Suprapubic skin (tissue), 4 donors: ENCODE results near the gene BICC1. TPM values are rescaled to one million over a fixed set of nuclear protein-coding genes. Genes with fewer than 3 reads are reported as not detected.

Source experiments
- DNase-seq, 2 donors: peaks; one replicate each; pipeline ENCODE4 v3.0.0-alpha.2; 2019; ENCODE audit warnings: low spot score in 2 of 2
- H3K27ac ChIP-seq: fragments of 200-600 bp; sonication (generic); one replicate; pipeline ENCODE4 v1.5.1; 2019
- H3K27me3 ChIP-seq: fragments of 200-600 bp; sonication (generic); one replicate; pipeline ENCODE4 v1.5.1; 2019
- H3K36me3 ChIP-seq: fragments of 200-600 bp; sonication (generic); one replicate; pipeline ENCODE4 v1.5.1; 2019
- H3K4me1 ChIP-seq: fragments of 200-600 bp; sonication (generic); one replicate; pipeline ENCODE4 v1.5.1; 2019
- H3K4me3 ChIP-seq: fragments of 200-600 bp; sonication (generic); one replicate; pipeline ENCODE4 v1.5.1; 2019; ENCODE audit warnings: mild to moderate bottlenecking
- H3K9me3 ChIP-seq: fragments of 200-600 bp; sonication (generic); one replicate; pipeline ENCODE4 v1.5.1; 2019
- EP300 ChIP-seq: sonication (generic); formaldehyde crosslinking; IDR thresholded peaks from one replicate; pipeline ENCODE4 v1.6.1; 2017; ENCODE audit warnings: antibody characterized with exemption
- POLR2A ChIP-seq, 2 donors: fragments of 450-650 bp; IDR thresholded peaks; one replicate each; pipeline ENCODE4 v1.6.1; 2017; ENCODE audit warnings: antibody characterized with exemption in 2 of 2, mild to moderate bottlenecking in 2 of 2, moderate library complexity in 2 of 2
- POLR2AphosphoS5 ChIP-seq, 3 donors: sonication (generic); formaldehyde crosslinking; IDR thresholded peaks; one replicate each; pipeline ENCODE4 v1.6.1; 2017; ENCODE audit warnings: antibody characterized with exemption in 3 of 3
- WGBS: methylation state at CpG from one replicate; pipeline ENCODE4 v1.1.5; 2018; 5-methylcytosine and 5-hydroxymethylcytosine counted together
- total RNA-seq, 4 donors: library from RNA; depleted of rRNA; stranded (reverse); fragments of >200 nt; gene quantifications; one replicate each; pipeline ENCODE4 v1.1.0, GENCODE V29; 2016
- TF ChIP-seq, protein P1 (sequence below), 2 donors: fragments of 200-600 bp in 1 of 2; fragments of 450-650 bp in 1 of 2; sonication (generic) in 1 of 2; IDR thresholded peaks; one replicate each; pipeline ENCODE4 v1.5.1; 2016 to 2019; ENCODE audit warnings: antibody characterized with exemption in 2 of 2, mild to moderate bottlenecking in 1 of 2, moderate library complexity in 1 of 2

BICC1 gene
- total RNA-seq, 4 donors from 2014 or later, result 2.4 to 6.9 (median 3.5) TPM

DNA sequence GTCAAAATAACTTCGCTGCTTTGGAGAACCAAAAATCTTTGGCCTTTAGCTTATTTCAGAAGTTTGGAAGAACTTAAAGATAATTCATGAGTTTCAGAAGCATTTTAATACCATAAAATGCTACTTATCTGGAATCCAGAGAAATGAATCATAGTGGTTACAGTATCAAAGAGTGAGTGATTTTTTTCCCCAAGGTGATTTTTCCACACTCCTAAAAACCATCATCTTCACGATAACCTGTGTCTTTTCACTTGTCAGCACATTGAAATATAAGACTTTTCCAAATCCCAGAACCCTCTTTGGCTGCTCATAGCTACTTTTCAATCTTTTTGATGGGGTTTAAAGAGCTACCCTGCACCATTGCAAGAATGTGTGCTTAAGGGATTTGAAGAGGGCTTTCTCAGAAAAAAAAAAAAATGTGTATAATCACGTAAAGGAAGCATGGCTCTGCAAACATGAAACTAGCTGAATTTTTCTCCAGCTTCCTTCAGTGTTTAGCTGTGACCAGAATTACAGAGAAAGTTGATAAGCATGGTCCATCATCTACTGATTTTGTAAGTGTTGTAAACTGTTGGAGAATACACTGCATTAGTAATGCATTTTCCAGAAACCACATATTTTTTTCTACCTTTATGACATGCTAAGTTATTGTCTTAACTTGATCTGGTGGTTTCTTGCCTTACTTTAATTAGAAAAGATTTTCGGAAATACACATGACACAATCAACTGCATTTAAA is 134.9 kb downstream of the BICC1 start:
- 78% methylated on average over 4 of the region's 4 CpGs for WGBS
- Histone ChIP-seq H3K4me3 (no peak overlapping the region), H3K27me3 (no peaks in the 10 kb centered on the region), H3K36me3 (no peaks in the 10 kb centered on the region), H3K4me1 (peaks cover 32% of the 10 kb centered on the region), H3K27ac (no peak overlapping the region), H3K9me3 (no peaks in the 10 kb centered on the region)
- no peak for TF ChIP-seq POLR2AphosphoS5 (IDR thresholded peaks at IDR 0.05)
- DNase-seq, result no peak

DNA sequence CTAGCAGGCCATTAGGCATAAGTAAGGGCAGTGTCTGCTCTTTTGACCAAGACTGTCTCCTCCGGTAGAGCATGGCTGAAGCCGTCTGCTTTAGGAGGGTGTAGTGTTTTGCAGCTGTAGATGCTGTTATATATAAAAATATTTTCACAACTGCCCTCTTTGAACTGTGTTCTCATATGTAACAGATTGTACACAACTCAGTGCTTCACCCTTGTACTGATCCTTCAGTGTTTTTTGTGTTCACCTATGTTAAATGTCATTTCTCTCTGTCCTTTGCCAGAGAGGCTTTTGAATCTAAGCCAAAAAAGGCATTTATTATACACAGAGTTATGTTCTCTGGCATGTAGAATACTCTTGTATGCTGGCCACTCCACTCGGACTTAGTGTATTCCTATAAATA is 135.5 kb downstream of the BICC1 start:
- H3K4me1 ChIP-seq, result peaks cover 29% of the 10 kb centered on the region
- no peaks in the 10 kb centered on the region for H3K36me3 ChIP-seq
- no peak overlapping the region for H3K4me3 ChIP-seq
- DNase-seq, result no peak
- WGBS, result 67% methylated on average over 3 of the region's 3 CpGs
- no peak overlapping the region for H3K27ac ChIP-seq
- TF ChIP-seq, protein P1, sequence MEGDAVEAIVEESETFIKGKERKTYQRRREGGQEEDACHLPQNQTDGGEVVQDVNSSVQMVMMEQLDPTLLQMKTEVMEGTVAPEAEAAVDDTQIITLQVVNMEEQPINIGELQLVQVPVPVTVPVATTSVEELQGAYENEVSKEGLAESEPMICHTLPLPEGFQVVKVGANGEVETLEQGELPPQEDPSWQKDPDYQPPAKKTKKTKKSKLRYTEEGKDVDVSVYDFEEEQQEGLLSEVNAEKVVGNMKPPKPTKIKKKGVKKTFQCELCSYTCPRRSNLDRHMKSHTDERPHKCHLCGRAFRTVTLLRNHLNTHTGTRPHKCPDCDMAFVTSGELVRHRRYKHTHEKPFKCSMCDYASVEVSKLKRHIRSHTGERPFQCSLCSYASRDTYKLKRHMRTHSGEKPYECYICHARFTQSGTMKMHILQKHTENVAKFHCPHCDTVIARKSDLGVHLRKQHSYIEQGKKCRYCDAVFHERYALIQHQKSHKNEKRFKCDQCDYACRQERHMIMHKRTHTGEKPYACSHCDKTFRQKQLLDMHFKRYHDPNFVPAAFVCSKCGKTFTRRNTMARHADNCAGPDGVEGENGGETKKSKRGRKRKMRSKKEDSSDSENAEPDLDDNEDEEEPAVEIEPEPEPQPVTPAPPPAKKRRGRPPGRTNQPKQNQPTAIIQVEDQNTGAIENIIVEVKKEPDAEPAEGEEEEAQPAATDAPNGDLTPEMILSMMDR (IDR thresholded peaks at IDR 0.05), result no peak
- TF ChIP-seq EP300 (no peak), POLR2AphosphoS5 (IDR thresholded peaks at IDR 0.05) (no peak), POLR2A (IDR thresholded peaks at IDR 0.05) (no peak)
- H3K27me3 ChIP-seq, result no peaks in the 10 kb centered on the region
- H3K9me3 ChIP-seq, result no peaks in the 10 kb centered on the region

DNA sequence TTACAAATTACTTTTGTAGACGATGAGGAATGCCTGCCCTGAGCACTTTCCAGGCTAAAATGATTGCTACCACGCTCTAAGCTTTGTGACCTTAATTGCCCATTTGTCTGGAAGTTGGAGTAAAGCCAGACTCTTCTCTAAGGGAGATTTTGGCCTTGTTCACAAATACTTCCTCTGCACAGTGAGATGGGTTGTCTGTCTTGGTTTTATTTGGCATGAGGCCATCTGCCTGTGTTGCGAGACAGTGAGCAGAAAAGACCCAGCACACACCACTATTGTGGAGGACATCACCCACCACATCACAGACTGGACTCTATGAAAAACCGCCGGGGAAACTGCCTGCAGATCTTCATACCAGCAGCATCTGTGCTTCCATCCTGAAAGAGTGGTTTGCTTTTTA is 138.4 kb downstream of the BICC1 start:
- 33% methylated on average over 5 of the region's 5 CpGs for WGBS
- no peaks in the 10 kb centered on the region for H3K27me3 ChIP-seq
- no peak for TF ChIP-seq POLR2A (IDR thresholded peaks at IDR 0.05)
- no peak for TF ChIP-seq POLR2AphosphoS5 (IDR thresholded peaks at IDR 0.05)
- TF ChIP-seq EP300, result no peak
- TF ChIP-seq, protein P1 (IDR thresholded peaks at IDR 0.05), result no peak
- H3K4me3 ChIP-seq, result no peak overlapping the region
- DNase-seq, result no peak
- H3K4me1 ChIP-seq, result peaks cover 12% of the 10 kb centered on the region
- H3K36me3 ChIP-seq, result no peaks in the 10 kb centered on the region
- H3K9me3 ChIP-seq, result no peaks in the 10 kb centered on the region
- no peak overlapping the region for H3K27ac ChIP-seq

DNA sequence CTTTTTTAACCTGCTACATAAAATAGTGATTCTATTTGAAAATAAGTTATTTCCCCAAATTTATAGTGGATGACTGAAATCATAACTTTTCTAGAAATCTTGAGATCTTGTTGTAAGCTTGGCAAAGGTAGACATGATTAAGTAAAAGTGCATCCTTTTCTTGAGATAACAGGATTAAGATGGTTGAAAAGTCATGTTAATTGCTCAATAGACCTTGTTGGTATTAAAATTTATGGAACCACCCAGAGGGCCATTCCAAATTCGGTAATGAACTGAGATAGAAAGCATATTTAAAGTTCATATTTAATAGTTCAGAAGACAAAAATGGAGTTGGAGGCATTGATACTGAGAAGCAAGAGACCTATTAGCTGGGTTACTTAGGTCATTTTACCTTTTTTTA is 139.1 kb downstream of the BICC1 start:
- Histone ChIP-seq H3K4me1 (peaks cover 6% of the 10 kb centered on the region), H3K27ac (no peak overlapping the region), H3K4me3 (no peak overlapping the region), H3K9me3 (no peaks in the 10 kb centered on the region), H3K27me3 (no peaks in the 10 kb centered on the region), H3K36me3 (no peaks in the 10 kb centered on the region)
- TF ChIP-seq, protein P1 (IDR thresholded peaks at IDR 0.05), result no peak
- no peak for TF ChIP-seq EP300
- TF ChIP-seq POLR2AphosphoS5 (IDR thresholded peaks at IDR 0.05), result no peak
- no peak for TF ChIP-seq POLR2A (IDR thresholded peaks at IDR 0.05)
- DNase-seq, result no peak
- WGBS, result 30% methylated on average over 1 of the region's 1 CpG

DNA sequence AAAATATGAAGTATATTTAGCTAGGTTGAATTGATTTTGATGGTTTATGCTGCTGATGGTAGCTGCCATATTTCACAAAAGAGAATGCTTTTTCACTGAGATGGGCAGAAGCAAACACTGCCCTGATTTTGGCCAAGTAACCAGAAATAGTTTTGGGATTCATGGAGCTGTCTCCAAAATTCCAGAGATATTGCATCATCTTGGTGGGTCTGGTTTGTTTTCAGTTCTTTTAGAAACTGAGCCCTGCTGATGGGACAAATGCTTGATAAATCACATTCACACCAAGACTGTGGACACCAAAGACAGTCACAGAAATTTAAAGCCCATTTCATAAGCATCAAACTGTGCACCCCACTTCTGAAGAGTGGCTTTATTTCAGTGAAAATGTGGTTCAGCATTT is 140.5 kb downstream of the BICC1 start:
- no peak for DNase-seq
- Histone ChIP-seq H3K9me3 (no peaks in the 10 kb centered on the region), H3K4me3 (no peak overlapping the region), H3K27ac (no peak overlapping the region), H3K27me3 (no peaks in the 10 kb centered on the region), H3K36me3 (no peaks in the 10 kb centered on the region), H3K4me1 (peaks cover 6% of the 10 kb centered on the region)
- TF ChIP-seq EP300 (no peak), POLR2A (IDR thresholded peaks at IDR 0.05) (no peak), POLR2AphosphoS5 (IDR thresholded peaks at IDR 0.05) (no peak)
- TF ChIP-seq, protein P1 (IDR thresholded peaks at IDR 0.05), result no peak
